Embryonic facial prominence (tissue), 1 donor: ENCODE data around the gene SIRT7.
"Not testable (repeated sequence)": the region's sequence is repeated elsewhere in the genome, so short reads cannot be mapped to it uniquely, and the experiment has no call there.

ENCODE experiments used
- DNase-seq: peaks from one replicate; pipeline ENCODE4 v3.0.0-alpha.2; 2016; ENCODE audit errors: extremely low spot score

The SIRT7 gene

DNA sequence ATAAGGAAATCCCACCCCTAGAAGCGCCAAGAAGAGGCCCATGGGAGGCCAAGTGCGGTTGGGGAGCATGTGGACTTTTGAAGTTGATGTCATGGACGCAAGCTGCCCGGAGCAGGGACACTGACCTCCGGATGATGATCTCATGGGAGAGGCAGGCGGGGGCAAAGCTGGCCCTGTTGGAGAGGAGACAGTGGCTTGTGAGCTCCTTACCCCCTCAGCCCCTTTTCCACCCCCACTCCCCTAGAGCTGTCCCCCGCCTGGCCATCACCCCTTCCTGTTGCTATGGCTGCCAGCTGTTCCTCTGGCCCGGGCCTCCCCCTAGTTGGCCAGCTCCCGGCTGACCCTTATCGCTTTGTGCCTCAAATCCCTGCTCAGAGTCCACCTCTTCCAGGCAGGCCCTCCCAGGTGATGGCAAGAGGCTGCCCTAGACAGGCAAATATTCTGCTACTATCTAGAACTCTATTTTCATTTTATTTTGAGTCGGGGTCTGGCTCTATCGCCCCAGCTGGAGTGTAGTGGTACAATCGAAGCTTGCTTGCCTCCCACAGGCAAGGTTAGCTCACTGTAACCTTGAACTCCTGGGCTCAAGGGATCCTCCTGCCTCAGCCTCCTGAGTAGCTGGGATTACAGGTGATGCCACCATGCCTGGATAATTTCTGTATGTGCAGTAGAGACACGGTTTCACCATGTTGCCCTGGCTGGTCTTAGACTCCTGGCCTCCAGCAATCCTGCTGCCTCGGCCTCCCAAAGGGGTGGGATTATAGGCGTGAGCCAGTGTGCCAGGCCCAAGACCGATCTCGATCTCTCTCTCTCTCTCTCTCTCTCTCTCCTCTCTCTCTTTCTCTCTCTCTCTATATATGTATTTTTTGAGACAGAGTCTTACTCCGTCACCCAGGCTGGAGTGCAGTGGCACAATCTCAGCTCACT, 36.4 kb upstream of the SIRT7 start:
- DNase-seq, result no peak

DNA sequence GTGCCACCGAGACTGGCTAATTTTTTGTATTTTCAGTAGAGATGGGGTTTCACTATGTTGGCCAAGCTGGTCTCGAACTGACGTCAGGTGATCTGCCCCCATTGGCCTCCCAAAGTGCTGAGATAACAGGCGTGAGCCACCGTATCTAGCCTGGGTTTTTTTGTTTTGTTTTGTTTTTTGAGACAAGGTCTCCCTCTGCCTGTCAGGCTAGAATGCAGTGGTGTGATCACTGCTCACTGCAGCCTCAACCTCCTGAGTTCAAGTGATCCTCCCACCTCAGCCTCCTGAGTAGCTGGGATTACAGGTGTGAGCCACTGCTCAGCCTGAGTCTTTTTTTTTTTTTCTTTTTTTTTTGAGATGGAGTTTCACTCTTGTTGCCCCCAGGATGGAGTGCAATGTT, 35.5 kb upstream of the SIRT7 start:
- not testable (repeated sequence) for DNase-seq

DNA sequence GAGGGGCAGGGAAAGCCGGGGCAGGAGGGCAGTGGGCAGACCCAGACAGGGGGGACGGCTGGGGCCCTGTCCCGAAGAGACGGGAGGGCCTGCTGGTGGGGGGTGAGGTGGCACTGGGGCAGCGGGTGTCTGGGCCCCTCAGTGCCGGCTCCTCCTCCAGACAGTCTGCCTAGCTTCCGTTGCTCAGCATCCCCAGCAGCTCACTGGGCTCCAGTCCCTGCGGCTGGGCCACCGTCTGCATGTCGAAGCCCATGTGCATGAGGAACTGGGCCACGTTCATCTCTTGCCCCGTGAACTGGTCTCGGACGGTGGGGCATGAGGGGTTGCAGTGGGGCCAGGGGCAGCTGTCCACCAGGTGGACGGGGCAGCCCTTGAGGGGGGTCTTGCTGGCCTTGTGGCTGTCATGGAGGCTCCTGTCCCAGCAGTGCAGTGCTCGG, 34.8 kb upstream of the SIRT7 start:
- DNase-seq, result no peak

DNA sequence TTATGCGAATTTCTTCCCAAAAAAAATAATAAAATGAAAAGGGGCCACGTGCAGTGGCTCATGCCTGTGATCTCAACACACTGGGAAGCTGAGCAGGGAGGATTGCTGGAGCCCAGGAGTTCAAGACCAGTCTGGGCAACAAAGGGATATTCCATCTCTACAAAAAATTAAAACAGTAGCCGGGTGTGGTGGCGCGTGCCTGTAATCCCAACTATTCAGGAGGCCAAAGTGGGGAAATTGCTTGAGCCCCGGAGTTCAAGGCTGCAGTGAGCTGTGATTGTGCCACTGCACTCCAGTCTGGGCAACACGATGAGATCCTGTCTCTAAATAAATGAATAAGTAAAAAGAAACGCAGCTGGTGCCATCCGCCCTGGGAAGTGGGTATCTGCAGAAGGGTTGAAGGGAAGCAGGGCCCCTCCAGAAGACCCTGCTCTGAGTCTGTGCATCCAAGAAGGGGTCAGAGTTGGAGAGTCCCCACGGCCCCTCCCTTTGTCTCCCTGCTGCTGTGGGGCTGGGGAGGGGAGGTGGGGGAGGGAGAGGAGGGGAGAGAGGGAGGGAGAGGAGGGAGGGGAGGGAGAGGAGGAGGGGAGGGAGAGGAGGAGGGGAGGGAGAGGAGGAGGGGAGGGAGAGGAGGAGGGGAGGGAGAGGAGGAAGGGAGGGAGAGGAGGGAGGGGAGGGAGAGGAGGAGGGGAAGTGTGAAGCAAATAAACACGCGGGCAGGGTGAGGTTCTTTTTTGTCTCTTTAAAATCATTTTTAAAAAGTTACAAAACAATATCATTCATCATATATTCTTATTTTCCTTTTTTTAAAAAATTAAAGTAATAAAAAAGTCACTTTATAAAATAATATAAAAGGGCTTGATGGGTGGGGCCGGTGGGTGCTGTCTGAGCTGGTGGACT, 34.1 kb upstream of the SIRT7 start:
- no peak for DNase-seq

DNA sequence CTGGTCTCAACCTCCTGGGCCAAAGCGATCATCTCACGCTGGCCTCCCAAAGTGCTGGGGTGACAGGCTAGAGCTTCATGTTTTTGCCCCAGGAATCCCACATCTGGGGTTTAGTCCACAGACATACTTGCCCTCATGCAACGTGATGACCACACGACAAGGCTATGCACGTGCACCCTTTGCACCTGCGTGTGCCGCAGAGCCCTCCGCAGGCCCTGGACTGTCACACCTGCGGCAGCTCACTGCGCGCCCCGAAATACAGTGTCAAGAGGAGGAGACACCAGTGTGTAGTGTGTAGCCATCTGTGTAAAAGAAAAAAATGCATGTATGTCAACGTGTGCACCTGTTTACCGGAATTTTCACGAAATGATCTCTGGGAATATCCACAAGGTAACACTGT, 32.5 kb upstream of the SIRT7 start:
- no peak for DNase-seq

DNA sequence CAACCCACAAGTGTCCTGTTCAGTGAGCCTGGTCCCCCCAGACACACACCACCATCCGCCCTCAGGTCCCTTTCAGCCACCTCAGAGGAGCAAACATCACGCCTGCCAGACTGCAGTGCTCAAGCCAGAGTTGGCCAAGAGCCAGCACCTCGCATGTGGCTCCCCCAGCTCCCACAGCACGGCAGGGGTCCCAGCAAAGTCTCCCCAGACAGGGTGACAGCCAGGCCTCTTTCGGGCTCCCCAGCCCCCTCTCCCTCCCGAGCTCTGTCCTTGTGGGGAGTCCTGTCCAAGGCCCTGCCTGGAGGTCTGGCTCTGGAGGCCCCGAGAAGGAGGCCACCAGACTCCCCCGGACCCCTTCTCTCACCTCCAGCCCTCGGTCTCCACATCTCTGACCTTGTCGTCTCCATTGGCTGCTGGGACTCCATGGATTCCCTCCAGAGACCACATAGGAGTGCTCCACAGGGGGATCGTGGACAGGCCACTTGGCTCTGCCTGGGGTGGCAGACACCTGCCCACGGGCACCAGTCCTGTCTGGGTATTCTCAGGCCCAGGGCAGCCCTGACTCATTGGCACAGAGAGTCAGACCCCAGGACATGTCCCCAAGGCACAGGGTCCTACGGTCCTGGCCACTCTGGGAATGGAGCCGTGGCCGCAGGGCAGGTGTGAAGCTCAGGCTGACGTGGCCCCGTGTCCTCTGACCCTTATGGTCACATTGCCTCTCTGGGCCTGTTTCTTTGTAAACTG, 30.8 kb upstream of the SIRT7 start:
- DNase-seq, result no peak

DNA sequence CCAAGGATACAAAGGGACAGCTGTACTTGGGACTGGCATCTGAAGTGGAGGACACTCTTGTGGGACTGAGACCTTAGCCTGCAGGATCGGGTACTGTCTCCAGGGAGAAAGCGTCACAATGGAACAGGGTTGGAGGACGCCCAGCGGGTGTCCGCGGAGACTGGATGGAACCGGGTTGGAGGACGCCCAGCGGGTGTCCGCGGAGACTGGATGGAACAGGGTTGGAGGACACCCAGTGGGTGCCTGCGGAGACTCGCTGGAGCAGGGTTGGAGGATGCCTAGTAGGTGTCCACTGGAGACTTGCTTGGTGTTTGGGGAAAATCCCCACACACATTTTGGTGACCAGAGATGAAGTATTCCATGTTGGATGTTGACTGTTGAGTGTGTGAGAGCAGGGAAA, 29.2 kb upstream of the SIRT7 start, which contains the start of gene MYADML2:
MYADML2 (minus strand) TSS at position 45 of the 400 bp plus-strand sequence. CDS start 5,492 bp downstream, outside the sequence.
- DNase-seq, result no peak

DNA sequence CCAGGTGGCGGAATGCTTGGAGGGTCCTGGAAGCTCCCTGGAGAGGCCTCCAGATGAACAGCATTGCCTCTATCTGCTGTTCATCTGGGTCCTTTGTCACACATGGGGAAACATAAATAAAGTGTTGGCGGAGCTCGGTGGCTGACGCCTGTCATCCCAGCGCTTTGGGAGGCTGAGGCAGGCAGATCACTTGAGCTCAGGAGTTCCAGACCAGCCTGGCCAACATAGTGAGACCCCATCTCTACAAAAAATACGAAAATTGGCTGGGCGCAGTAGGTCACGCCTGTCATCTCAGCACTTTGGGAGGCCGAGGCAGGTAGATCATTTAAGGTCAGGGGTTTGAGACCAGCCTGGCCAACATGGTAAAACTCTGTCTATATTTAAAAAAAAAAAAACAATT, 26.9 kb upstream of the SIRT7 start:
- no peak for DNase-seq

DNA sequence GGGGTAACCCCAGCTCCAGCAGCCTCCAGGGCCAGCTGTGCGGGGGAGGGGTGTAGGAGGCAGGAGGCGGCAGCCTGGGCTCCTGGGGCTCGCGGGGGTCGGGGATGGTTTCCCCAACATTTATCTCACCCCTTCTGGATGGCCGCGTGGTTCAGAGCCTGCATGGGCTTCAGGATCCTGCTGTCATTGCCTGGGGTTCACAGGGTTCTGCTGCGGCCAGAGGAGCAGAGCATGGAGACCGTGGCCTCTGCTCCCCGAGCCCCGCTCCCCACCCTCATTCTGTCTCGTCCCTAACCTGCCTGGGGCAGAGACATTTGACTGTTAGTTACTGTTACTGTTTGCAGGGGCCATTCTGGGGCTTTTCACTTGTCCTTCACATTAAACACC, 24.2 kb upstream of the SIRT7 start:
- DNase-seq, result no peak

DNA sequence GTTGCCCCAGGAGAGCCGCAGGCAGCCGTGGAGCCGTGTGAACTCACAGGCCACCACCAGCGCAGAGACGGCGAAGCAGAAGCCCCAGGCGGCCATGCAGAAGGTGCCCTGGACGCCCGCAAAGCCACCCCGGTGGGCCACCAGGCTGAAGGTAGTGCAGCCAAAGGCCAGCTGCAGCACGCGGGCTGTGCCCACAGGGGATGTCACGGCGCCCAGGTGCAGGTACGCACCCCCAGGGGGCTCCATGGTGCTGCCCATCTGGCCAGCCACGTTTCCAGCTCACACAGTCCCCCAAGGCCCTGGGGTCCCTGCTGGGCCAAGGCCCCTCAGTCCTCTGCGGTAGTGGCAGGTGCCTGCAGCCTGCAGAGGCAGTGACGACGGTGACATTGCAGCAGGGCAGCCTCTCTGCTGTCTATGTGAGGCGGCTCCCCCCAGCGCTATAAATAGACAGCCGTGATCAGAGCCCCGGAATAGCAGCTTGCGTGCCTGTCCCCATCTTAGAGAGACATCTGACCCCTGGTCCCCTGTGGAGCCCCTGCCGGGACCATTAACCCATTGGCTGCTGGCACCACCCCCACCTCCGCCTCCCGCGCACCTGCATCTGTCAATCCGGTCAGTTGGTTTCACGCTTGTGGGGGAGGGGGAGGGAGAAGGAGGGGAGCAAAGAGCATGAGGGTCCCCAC, 23.6 kb upstream of the SIRT7 start:
- no peak for DNase-seq

DNA sequence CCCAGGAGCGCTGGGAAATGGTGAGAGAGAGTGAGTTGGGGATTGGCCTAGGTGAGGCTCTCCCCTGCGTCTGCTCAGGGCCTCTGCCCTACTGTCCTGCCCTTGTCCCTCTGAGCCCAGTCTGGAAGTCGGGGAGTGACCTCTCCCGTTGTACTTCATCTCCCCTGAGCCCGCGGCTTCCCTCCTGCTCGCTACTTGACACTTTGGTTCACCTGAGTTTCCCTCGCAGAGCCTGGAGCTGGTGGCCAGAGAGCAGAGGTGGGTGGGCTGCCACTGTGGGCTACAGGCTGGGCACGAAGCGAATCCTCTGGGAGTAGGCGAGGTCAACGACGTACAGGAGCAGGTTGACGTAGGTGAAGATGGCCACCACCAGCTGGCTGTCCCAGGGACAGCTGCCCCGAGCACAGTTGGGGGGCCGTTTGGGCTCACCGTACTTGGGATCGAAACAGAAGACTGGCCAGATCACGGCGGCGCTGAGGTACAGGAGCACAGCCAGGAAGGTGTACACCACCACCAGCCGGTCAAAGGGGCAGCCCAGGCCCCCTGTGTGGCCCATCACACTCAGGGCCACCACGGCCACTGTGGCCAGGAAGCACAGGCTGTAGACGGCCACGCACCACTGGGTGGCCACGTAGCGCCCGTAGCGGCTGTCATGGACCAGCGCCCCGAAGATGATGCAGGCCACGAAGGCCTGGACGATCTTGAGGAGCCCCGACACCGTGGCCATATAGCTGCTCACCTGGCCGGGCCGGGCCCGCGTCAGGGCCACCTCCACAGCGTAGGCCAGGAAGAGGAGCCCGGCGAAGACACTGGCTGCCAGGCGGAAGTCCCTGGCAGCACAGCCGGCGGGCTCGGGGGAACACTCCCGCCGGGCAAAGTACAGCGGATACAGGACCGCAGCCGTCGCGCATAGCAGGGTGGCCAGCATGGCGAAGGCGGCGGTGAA, 22.8 kb upstream of the SIRT7 start:
- DNase-seq, result no peak

DNA sequence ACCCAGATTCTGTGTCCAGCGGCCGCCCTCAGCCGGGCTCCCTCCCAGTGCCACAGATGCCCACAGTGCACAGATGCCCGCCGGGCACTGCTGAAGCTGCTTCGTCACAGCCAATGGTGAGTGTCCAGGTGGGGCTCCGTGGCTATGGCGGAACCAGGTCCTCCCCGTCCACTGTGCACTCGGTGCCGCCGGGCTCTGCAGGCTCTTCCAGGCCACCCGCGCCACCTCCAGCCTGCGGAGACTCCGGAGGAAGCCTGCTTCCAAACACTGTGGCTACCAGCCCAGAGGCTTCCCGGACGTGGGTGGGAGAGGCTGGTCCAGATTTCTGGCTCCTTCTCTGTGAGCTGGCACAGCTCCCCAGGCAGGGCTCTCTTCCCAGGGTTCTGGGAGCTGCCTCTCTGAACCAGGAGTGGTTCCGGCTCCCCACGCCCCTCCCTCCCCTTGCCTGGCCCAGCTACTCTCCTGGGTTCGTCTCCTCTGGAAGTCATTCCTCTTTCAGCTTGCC, 22.0 kb upstream of the SIRT7 start:
- no peak for DNase-seq

DNA sequence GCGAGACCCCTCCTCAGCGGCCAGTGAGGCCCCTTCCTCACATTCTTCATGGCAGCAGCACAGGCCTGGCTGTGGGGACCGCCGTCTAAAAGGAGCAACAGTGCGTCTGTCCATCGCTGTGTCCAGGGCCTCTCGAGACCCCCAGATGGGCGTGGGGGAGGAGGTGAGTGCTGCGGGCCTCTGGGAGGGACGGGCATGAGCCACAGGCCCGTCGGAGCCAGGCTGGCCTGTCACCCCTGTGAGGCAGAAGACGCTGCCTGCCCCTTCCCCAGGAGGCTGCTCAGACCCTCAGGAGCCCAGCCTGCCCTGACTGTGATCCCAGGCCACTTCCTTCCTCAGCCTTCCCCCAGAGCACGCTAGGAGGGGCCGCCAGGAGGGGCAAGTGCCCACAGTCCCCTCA, 21.2 kb upstream of the SIRT7 start:
- no peak for DNase-seq

DNA sequence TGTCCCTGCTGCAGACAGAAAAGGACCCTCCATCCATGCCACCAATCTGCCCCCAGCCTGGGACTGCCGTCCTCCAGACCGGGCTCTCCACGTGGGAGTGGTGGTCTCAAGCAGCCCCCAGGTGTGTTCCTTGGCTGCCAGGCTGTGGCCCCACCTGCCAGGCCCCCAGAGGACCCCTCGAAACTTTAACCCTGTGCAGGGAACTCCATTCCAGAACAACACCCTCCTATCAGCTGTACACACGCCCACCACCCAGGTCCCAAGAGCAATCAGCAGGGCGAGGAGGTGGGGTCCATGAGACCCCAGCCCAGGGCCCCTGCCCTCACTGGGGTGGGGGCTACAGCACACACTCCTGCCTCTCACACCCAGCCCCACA, 17.7 kb upstream of the SIRT7 start:
- no peak for DNase-seq

DNA sequence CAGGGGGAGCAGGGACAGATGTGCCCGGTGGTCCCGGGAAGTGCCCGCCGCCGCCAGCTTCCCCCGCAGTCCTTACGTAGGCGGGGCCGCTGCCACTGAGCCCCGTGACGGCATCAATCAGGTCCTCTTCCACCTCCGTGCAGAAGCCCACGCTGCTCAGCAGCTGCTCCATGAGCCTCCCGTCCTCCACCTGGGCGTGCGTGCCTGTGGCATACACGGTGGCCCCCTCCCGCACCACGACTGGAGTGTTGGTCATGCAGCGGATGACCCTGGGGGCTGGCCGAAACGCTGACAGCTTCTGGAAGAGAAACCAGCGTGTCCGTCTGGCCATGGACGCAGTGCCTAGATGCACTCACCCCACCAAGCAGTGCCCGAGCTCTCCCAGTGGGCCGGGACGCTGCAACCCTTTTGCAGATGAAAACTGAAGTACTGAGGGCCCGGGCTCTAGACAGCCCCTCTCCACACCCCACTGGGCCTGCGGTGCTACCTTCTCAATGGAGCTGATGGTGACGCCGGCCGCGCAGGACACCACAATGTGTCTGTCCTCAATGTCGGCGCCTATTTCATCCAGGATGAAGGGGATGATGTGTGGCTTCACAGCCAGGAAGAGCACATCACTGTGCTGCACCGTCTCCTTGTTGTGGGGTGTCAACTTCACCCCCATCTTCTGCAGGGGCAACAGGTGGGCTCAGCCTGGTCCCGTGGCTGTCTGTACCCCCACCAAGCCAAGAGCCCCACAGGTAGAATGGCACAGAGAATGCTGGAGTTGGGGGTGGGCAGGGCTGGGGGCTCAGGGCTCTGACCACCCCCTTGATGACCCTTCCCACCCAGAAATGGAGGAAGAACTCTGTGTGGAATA, 17.1 kb upstream of the SIRT7 start:
- no peak for DNase-seq

DNA sequence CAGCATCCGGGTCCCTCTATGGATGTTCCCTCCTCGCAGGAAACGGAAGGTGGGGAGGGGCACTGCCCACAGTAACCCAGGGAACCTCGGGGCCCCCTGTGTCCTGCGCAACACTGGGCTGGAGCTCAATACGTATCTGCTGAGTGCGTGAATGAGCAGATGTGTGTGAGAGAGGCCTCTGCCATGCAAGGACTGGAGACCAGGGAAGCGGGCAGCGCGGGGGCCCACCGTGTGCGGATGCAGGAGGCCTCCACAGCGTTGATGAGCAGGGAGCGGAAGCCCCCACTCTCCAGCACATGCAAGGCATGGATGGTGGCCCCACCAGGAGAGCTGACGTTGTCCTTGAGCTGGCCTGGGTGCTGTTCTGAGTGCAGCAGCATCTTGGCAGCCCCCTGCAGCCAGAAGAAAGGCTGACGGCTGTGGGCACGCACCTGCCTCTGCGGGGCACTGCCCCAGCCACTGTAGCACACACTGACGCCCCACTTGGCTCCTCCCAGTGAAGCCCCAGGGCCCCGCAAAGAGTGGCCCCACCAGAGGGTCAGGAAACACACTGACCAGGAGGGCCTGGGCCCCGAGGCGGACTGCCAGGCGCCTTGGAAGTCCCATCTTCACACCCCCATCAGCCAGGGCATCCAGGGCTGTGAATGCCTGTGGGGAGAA, 16.3 kb upstream of the SIRT7 start:
- no peak for DNase-seq

DNA sequence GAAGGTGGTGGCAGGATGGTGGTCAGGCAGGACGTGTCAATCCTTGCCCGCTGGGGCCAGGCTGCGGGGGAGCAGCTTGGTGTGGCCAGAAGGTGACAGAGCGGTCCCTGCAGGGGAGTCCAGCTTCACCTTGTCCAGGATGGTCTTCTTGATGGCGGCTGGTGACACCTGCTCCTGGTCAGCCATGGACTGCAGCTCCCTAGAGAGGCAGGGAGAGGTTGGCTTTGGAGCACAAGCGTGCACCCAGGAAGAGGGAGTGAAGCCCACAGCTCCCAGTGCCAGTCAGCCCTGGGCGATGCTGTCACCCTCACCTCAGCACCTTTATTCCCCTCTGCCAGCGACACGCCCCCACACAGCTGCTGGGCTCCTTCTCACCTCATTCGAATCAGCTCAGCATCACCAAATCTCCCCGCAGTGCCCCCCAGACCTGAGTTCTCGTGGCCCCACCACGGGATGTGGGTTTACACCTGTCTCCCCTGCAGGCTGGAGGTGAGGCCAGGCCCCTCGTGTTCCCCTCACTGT, 15.3 kb upstream of the SIRT7 start:
- no peak for DNase-seq

DNA sequence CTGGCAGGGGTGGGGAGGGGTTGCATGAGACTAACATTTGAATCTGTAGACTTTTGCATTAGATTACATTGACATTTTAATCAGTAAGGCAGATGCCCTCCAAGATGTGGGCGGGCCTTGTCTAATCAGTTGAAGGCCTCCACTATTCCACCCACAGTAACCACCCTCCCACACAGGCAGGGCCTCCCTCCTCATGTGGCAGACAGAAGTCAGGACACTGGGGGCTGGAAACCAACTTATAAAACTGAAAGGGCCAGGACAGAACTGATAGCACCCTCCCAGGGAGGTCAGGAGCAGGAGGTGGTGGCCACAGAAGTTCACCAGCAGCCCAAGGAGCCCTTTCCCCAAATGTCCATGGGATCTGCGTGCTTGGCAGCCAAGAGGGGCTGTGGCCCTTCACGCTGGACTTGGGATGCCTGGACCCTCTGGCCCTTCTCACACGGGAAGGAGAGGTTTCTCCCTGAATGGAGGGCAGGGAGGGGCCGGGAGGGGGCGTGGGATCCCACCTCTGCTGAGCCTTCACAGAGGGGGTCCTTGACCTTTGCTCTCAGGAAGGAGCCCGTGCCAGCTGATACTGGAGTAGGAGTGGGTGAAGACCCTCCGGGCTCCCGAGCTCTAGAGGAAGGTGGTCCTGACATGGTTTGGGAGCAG, 14.5 kb upstream of the SIRT7 start:
- no peak for DNase-seq
